ENCODE results near the gene MYO3B. TPM values are rescaled to one million over a fixed set of nuclear protein-coding genes. Genes with fewer than 3 reads are reported as not detected.

Gene MYO3B
- total and polyA plus RNA-seq, 2 donors (not counting 3 experiments of a cell fraction or from before 2014, with no cell fraction given) = 0.03 TPM; not detected in 1

DNA sequence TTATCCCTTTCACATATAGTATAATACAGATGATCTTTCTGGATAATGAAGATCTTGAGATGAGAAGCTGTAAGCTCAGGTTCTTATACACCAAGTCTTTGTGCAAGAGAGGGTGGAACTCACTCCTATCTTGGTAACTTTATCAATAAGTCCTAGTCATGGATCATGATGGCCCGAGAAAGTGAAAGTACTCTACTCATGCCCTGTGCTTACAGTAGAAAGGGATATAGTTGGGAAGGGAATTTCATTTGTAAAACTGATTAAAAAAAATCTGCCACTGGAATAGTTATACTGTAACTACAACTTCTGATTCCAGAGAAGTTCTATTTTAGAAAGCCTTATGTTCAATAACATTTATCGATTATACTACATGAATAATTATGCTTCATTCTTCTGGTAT is 51.8 kb downstream of the MYO3B start:
- Histone ChIP-seq H3K4me2 (ENCODE audit: insufficient read depth, low read length) (no peak overlapping the region), H2AFZ (ENCODE audit: low read depth, low read length) (no peak overlapping the region), H3K36me3 (ENCODE audit: control insufficient read depth in 2 of 2, extremely low read depth in 1 of 2, insufficient read depth in 2 of 2, low read length in 2 of 2) (no peaks in the 10 kb centered on the region), H3K4me1 (ENCODE audit: control insufficient read depth, extremely low read depth, insufficient read depth, low read length) (no peaks in the 10 kb centered on the region), H3K27ac (ENCODE audit: insufficient read depth, low read depth, low read length) (no peak overlapping the region), H3K4me3 (replicated peaks in 1 of 3; ENCODE audit: insufficient read depth in 1 of 3, low read depth in 1 of 3, low read length in 3 of 3) (no peak overlapping the region), H3K9me3 (replicated peaks; ENCODE audit: control insufficient read depth, insufficient read depth, low read length) (no peaks in the 10 kb centered on the region), H4K20me1 (replicated peaks; ENCODE audit: control insufficient read depth, extremely low read depth, insufficient read depth, low read length) (no peaks in the 10 kb centered on the region), H3K27me3 (ENCODE audit: control insufficient read depth in 2 of 2, insufficient read depth in 2 of 2, low read length in 2 of 2) (peaks cover 0 to 2% of the 10 kb centered on the region in 2 experiments), H3K79me2 (ENCODE audit: control insufficient read depth, insufficient read depth, low read length) (no peaks in the 10 kb centered on the region), H3K9me1 (replicated peaks; ENCODE audit: control insufficient read depth, extremely low read depth, insufficient read depth, low read length) (no peaks in the 10 kb centered on the region), H3K9ac (replicated peaks; ENCODE audit: extremely low read depth, insufficient read depth, low read length) (no peak overlapping the region)
- ChIA-PET CTCF (interaction anchor here (0.6 to 2.0 kb wide), 5 partner anchors 11 to 748 kb away, joined by 3 to 4 read pairs (median 3); no protein-coding TSS in a partner anchor), POLR2A (no interaction called here)
- no peak for TF ChIP-seq POLR2AphosphoS5 (IDR thresholded peaks at IDR 0.05; ENCODE audit: insufficient read depth, low read depth, low read length)
- TF ChIP-seq, protein P1, sequence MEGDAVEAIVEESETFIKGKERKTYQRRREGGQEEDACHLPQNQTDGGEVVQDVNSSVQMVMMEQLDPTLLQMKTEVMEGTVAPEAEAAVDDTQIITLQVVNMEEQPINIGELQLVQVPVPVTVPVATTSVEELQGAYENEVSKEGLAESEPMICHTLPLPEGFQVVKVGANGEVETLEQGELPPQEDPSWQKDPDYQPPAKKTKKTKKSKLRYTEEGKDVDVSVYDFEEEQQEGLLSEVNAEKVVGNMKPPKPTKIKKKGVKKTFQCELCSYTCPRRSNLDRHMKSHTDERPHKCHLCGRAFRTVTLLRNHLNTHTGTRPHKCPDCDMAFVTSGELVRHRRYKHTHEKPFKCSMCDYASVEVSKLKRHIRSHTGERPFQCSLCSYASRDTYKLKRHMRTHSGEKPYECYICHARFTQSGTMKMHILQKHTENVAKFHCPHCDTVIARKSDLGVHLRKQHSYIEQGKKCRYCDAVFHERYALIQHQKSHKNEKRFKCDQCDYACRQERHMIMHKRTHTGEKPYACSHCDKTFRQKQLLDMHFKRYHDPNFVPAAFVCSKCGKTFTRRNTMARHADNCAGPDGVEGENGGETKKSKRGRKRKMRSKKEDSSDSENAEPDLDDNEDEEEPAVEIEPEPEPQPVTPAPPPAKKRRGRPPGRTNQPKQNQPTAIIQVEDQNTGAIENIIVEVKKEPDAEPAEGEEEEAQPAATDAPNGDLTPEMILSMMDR (IDR thresholded peaks at IDR 0.05; ENCODE audit: extremely low read depth in 1 of 2, insufficient read depth in 1 of 2, low read depth in 1 of 2, low read length in 2 of 2) = no peak
- TF ChIP-seq FOS (IDR thresholded peaks at IDR 0.05; ENCODE audit: borderline replicate concordance, insufficient read depth, low read length) = no peak
- no peak for TF ChIP-seq MAX (IDR thresholded peaks at IDR 0.05; ENCODE audit: insufficient read depth, insufficient read length)
- no peak for TF ChIP-seq GATA2 (IDR thresholded peaks at IDR 0.05; ENCODE audit: insufficient read depth, insufficient read length, low read depth, low read length)
- TF ChIP-seq POLR2A (IDR thresholded peaks at IDR 0.05; ENCODE audit: low read depth, low read length) = no peak
- no peak for TF ChIP-seq MYC (IDR thresholded peaks at IDR 0.05; ENCODE audit: low read depth, low read length)
- TF ChIP-seq JUN (IDR thresholded peaks at IDR 0.05; ENCODE audit: borderline replicate concordance, insufficient read depth, insufficient read length, low read depth) = no peak
- TF ChIP-seq EZH2 (IDR thresholded peaks at IDR 0.05; ENCODE audit: borderline replicate concordance, low read depth, low read length, severe bottlenecking) = no peak
- BruUV-seq (replicated peaks) = no TSS peak
- FAIRE-seq (peak; percentile 21), DNase-seq (ENCODE audit: low read depth, low spot score) (no peak)
- dilution Hi-C loops (cut with MboI; ENCODE audit: extremely low pct_ligation_motif_present, low sequenced_read_pairs) = no loop called here
- intact Hi-C loops (cut with micrococcal nuclease) = loop anchor here (10.0 kb wide), 1 partner anchor 155 kb away; no protein-coding TSS in a partner anchor
